HepG2 (cell line): ENCODE measurements around the gene ZSCAN1. TPM values are rescaled to one million over a fixed set of nuclear protein-coding genes. Genes with fewer than 3 reads are reported as not detected.

Experiments used
- ATAC-seq: fragments of 200-7000 bp; cut with Tn5 transposase; 3 replicates; pipeline ENCODE4 v1.9.1; 2020; ENCODE audit warnings: mild to moderate bottlenecking, moderate library complexity
- BruUV-seq: library from RNA; stranded (reverse); fragments of 400-500 nt; replicated peaks from 2 replicates; lab custom pipeline; 2021; lab: Mats Ljungman, UMichigan
- CTCF ChIA-PET: fragments of 300-600 bp; formaldehyde crosslinking; extraction: SDS; loops from one replicate; lab custom pipeline; 2021; ENCODE audit warnings: low total read pairs, inconsistent platforms, low intra/inter-chr PET ratio; lab: Yijun Ruan, JAX
- POLR2A ChIA-PET: fragments of 350-600 bp; sonication (Branson Sonifier 250); formaldehyde crosslinking; loops from one replicate; lab custom pipeline; 2020; ENCODE audit warnings: antibody characterized with exemption, inconsistent platforms; lab: Yijun Ruan, JAX
- DNase-seq: peaks from one replicate; pipeline ENCODE4 v3.0.0-alpha.2; 2015; ENCODE audit warnings: low spot score
- FAIRE-seq: peaks from 3 replicates; lab custom pipeline; 2011; peaks lifted over from hg19 to GRCh38; lab: Jason Lieb, UNC
- H2AFZ ChIP-seq: one replicate; pipeline ENCODE4 v1.6.1; 2011; ENCODE audit warnings: low read length, inconsistent platforms
- H3K27ac ChIP-seq: fragments of 300-600 bp; 3 replicates; pipeline ENCODE4 v1.8.0; 2011; ENCODE audit warnings: mixed run types, mild to moderate bottlenecking, mixed read lengths, low read length, inconsistent platforms; ENCODE audit not compliant: insufficient read depth; ENCODE audit errors: extremely low read length
- H3K27me3 ChIP-seq, 2 experiments: fragments of 200-600 bp in 1 of 2; 2 replicates in 1 of 2; 3 replicates in 1 of 2; pipeline versions ENCODE4 v1.6.0 to v1.8.0; 2011; ENCODE audit warnings: low read length in 2 of 2, mild to moderate bottlenecking in 2 of 2, moderate library complexity in 2 of 2, inconsistent platforms in 1 of 2; ENCODE audit not compliant: insufficient read depth in 2 of 2, control insufficient read depth in 1 of 2
- H3K36me3 ChIP-seq, 2 experiments: fragments of 200-600 bp in 1 of 2; replicated peaks in 1 of 2; 2 replicates in 1 of 2; 3 replicates in 1 of 2; pipeline versions ENCODE4 v1.5.1 to v1.8.0; 2011; ENCODE audit warnings: low read length in 2 of 2, inconsistent platforms in 1 of 2; ENCODE audit not compliant: insufficient read depth in 2 of 2, control insufficient read depth in 1 of 2
- H3K4me1 ChIP-seq: 2 replicates; pipeline ENCODE4 v1.5.1; 2012; ENCODE audit warnings: low read length, inconsistent platforms; ENCODE audit not compliant: insufficient read depth
- H3K4me2 ChIP-seq: 2 replicates; pipeline ENCODE4 v1.6.0; 2011; ENCODE audit warnings: low read depth, low read length, inconsistent platforms
- H3K4me3 ChIP-seq, 3 experiments: fragments of 200-600 bp in 1 of 3; sonication (generic), shearing (Covaris generic) in 1 of 3; replicated peaks in 1 of 3; 2 replicates each; pipeline ENCODE4 v1.5.1; 2011 to 2016; ENCODE audit warnings: low read length in 3 of 3, inconsistent platforms in 2 of 3, low read depth in 2 of 3, mild to moderate bottlenecking in 2 of 3, control low read depth in 1 of 3, mixed read lengths in 1 of 3; ENCODE audit not compliant: insufficient read depth in 1 of 3
- H3K79me2 ChIP-seq: one replicate; pipeline ENCODE4 v1.6.1; 2011; ENCODE audit warnings: low read length, inconsistent platforms; ENCODE audit not compliant: insufficient read depth
- H3K9ac ChIP-seq: 2 replicates; pipeline ENCODE4 v1.6.0; 2011; ENCODE audit warnings: mild to moderate bottlenecking, low read depth, low read length, inconsistent platforms; ENCODE audit not compliant: insufficient read depth
- H3K9me3 ChIP-seq: 2 replicates; pipeline ENCODE4 v1.5.1; 2012; ENCODE audit warnings: mild to moderate bottlenecking, low read length
- H4K20me1 ChIP-seq: 2 replicates; pipeline ENCODE4 v1.6.0; 2011; ENCODE audit warnings: inconsistent platforms, mild to moderate bottlenecking, low read length, moderate library complexity; ENCODE audit not compliant: insufficient read depth
- ARNT ChIP-seq: fragments of 450-650 bp; IDR thresholded peaks from 2 replicates; pipeline ENCODE4 v1.6.1; 2017
- CBX2 ChIP-seq, 2 experiments: fragments of 200-600 bp in 1 of 2; sonication (generic); formaldehyde crosslinking in 1 of 2; IDR thresholded peaks; 2 replicates each; pipeline versions ENCODE4 v1.7.0 to v1.8.1; 2018 to 2022; ENCODE audit warnings: low read depth in 2 of 2, low read length in 1 of 2, mild to moderate bottlenecking in 1 of 2, missing genetic modification reagents in 1 of 2
- MBD4 ChIP-seq: IDR thresholded peaks from 2 replicates; pipeline ENCODE4 v1.6.1; 2012; ENCODE audit warnings: low read length, inconsistent platforms, borderline replicate concordance
- MBNL3 ChIP-seq: fragments of 250-450 bp; sonication (Bioruptor Pico); conservative IDR thresholded peaks from 2 replicates; pipeline ENCODE4 v1.8.0; 2022; ENCODE audit warnings: mild to moderate bottlenecking, inconsistent platforms
- RAD51 ChIP-seq: fragments of 450-650 bp; IDR thresholded peaks from 2 replicates; pipeline ENCODE4 v1.6.1; 2016; ENCODE audit warnings: borderline replicate concordance
- REXO4 ChIP-seq: sonication (generic); formaldehyde crosslinking; IDR thresholded peaks from 2 replicates; pipeline ENCODE4 v1.8.0; 2022; ENCODE audit warnings: missing genetic modification reagents, mild to moderate bottlenecking, borderline replicate concordance
- TP53 ChIP-seq: sonication (generic); formaldehyde crosslinking; conservative IDR thresholded peaks from 2 replicates; pipeline ENCODE4 v1.4.0; 2020; ENCODE audit warnings: missing genetic modification reagents
- ZNF782 ChIP-seq: sonication (generic); formaldehyde crosslinking; IDR thresholded peaks from 2 replicates; pipeline ENCODE4 v1.4.0; 2020; ENCODE audit warnings: missing genetic modification reagents, mild to moderate bottlenecking, borderline replicate concordance
- WGBS: methylation state at CpG from one replicate; pipeline ENCODE4 v1.1.6; 2017; ENCODE audit warnings: low lambda C conversion rate; 5-methylcytosine and 5-hydroxymethylcytosine counted together
- in situ Hi-C: cut with HindIII; loops from 2 replicates; pipeline ENCODE4 v1.10.0; 2017; ENCODE audit warnings: low pct_unique_long_range_greater_than_20kb; ENCODE audit not compliant: extremely low pct_ligation_motif_present
- intact Hi-C: fragments of 100-400 bp; cut with micrococcal nuclease; formaldehyde crosslinking; loops from one replicate; pipeline ENCODE4 v1.10.0; 2022; ENCODE audit not compliant: unreplicated experiment
- polyA plus RNA-seq, 8 experiments: library from polyadenylated mRNA; depleted of rRNA in 3 of 8; stranded (reverse) in 7 of 8; unstranded in 1 of 8; fragments of >200 nt; fragmentation: Illumina TruSeq in 4 of 8; extraction: Trizol in 4 of 8; gene quantifications; 2 replicates each; pipeline versions ENCODE4 v1.2.1 to v1.2.3, GENCODE V29; 2011 to 2016; ENCODE audit warnings: low read depth in 4 of 8, missing spikeins in 1 of 8, mixed read lengths in 1 of 8; ENCODE audit not compliant: insufficient read depth in 1 of 8
- total RNA-seq, 5 experiments: library from RNA; depleted of rRNA; stranded (reverse); fragments of >200 nt; fragmentation: Illumina TruSeq; extraction: Trizol; gene quantifications; 2 replicates each; pipeline ENCODE4 v1.2.3, GENCODE V29; 2016; ENCODE audit warnings: low read depth in 1 of 5
- TF ChIP-seq, protein P1 (sequence below): IDR thresholded peaks from 2 replicates; pipeline ENCODE4 v1.6.1; 2016; ENCODE audit warnings: missing compliant biosample characterization, missing genetic modification reagents, borderline replicate concordance

Gene ZSCAN1
- total and polyA plus RNA-seq, 2 of the 13 experiments (the other 11 are each of a cell fraction or from before 2014, with no cell fraction given): not detected

DNA sequence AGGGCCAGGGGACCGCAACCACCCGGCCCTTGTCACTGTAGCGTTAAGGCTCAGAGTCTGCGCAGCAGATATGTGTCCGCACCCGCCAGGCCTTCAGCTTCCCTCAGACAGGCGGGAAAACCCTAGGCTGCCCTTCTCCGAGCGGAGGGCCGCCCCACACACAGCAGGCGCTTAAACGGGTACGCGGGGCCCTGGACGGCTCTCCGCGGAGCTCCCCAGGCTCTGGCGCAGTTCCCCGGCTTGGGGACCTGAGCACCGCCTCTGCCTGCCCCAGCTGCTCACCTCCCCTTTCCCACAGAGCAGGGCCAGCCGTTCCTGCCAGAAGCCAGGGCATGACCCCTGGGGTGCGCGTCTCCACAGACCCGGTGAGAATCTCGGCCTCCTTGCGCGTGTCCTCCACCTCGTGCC is 25.9 kb downstream of the ZSCAN1 start:
- ATAC-seq (no peak), FAIRE-seq (no peak), DNase-seq (no peak)
- Histone ChIP-seq H3K27ac (no peak overlapping the region), H4K20me1 (no peaks in the 10 kb centered on the region), H3K9me3 (peaks cover 50% of the 10 kb centered on the region), H3K4me1 (no peaks in the 10 kb centered on the region; the same call in 1 of the 2 replicates), H2AFZ (no peak overlapping the region), H3K79me2 (no peaks in the 10 kb centered on the region), H3K4me2 (no peak overlapping the region), H3K27me3 (no peaks in the 10 kb centered on the region), H3K4me3 (no peak overlapping the region), H3K36me3 (no peaks in the 10 kb centered on the region), H3K9ac (no peak overlapping the region)
- BruUV-seq: no TSS peak
- WGBS: 95% methylated on average over 10 of the region's 28 CpGs
- POLR2A ChIA-PET: no interaction called here
- intact Hi-C loops: no loop called here
- in situ Hi-C loops: no loop called here
- TF ChIP-seq TP53 (CRISPR knock-in tag) (no peak), MBD4 (no peak), RAD51 (no peak), MBNL3 (CRISPR knock-in tag) (no peak), REXO4 (CRISPR knock-in tag) (no peak), ARNT (no peak), CBX2 (IDR thresholded peaks at IDR 0.05; ENCODE audit: low read depth, low read length) (no peak), CBX2 (CRISPR knock-in tag; IDR thresholded peaks at IDR 0.05; ENCODE audit: low read depth) (no peak), ZNF782 (CRISPR knock-in tag) (no peak)
- TF ChIP-seq, protein P1, sequence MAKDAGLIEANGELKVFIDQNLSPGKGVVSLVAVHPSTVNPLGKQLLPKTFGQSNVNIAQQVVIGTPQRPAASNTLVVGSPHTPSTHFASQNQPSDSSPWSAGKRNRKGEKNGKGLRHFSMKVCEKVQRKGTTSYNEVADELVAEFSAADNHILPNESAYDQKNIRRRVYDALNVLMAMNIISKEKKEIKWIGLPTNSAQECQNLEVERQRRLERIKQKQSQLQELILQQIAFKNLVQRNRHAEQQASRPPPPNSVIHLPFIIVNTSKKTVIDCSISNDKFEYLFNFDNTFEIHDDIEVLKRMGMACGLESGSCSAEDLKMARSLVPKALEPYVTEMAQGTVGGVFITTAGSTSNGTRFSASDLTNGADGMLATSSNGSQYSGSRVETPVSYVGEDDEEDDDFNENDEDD (CRISPR knock-in tag): no peak
- CTCF ChIA-PET: no interaction called here
